ENCODE results near the gene VPS9D1.

DNA sequence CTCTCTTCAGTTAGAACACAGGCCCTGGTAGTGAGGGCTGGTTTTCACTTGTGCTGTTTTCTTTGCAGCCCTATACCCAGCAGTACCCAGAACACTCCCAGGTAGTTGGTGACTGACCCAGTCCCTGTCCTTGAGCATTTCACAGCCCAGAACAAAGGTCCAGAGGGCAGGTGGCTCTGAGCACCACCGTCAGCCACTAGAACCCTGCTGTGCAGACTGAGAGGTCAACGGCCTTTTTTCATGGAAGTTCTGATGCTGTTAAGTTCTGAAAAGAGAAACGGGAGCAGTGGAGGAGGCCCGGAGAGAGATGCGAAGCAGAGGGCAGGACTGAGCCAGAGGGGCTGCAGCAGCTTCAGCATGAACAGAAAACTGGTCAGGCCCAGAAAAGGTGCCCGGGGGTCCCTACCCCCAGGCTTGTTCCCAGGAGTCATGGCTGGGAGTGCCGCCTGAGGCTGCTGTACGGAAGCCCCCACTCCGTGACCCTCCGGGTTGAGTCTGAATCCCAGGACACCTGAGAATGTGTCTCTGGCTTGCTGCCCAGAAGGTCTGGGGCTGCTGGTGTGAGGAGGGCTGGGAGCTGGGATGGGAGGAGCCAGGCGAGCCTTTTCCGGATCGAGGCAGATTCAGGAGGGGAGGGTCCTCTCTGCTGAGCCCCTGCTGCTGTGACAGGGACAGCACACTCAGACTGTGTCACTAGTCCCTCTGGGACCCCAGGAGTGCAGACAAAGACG lies 9.3 kb upstream of the VPS9D1 start:
- TF ChIP-seq EZH2phosphoT487 (IDR thresholded peaks at IDR 0.05; ENCODE audit: insufficient read depth, low read depth) (no peak), EZH2 (IDR thresholded peaks at IDR 0.05; ENCODE audit: insufficient read depth, poor library complexity, severe bottlenecking) (no peak)
